ENCODE data around the gene CAAP1.
A peak's percentile ranks its signal among the peaks of the same experiment; 100 is the strongest.
"Not testable (repeated sequence)": the region's sequence is repeated elsewhere in the genome, so short reads cannot be mapped to it uniquely, and the experiment has no call there.

CAAP1 gene, protein sequence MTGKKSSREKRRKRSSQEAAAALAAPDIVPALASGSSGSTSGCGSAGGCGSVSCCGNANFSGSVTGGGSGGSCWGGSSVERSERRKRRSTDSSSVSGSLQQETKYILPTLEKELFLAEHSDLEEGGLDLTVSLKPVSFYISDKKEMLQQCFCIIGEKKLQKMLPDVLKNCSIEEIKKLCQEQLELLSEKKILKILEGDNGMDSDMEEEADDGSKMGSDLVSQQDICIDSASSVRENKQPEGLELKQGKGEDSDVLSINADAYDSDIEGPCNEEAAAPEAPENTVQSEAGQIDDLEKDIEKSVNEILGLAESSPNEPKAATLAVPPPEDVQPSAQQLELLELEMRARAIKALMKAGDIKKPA

DNA sequence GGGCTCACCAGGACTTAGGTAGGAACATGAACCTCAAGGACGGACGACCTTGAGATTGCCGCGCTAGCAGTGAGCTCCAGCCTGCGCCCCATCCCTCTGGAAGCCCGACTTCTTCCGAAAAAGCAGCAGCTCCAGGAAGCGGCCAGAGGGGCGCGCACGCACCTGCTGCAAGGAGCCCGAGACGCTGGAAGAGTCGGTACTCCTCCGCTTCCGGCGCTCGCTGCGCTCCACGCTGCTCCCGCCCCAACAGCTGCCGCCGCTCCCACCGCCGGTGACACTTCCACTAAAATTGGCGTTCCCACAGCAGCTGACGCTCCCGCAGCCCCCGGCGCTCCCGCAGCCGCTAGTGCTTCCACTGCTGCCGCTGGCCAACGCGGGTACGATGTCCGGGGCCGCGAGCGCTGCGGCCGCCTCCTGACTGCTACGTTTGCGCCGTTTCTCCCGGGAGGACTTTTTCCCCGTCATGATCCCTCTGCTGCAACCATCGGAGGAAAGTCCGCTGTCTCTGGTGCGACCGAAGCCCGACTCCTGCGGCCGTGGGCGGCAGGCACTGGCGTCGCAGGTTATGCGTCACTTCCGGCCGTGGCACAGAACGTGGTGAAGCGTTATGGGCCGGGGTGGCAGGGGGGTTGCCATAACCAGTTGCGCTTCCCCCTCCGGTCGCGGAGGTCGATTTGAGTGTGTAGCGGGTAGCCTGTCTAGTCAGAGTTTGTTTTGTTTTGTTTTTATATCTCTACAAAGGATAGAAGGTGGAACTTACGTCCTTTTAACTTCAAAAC, at the start of gene CAAP1:
Gene CAAP1, minus strand, starts transcription at position 552 of the 779 bp plus-strand sequence. Its CDS starts 87 bp downstream, at position 465.
- peak; percentile 91 for DNase-seq (ENCODE audit: low read depth)

DNA sequence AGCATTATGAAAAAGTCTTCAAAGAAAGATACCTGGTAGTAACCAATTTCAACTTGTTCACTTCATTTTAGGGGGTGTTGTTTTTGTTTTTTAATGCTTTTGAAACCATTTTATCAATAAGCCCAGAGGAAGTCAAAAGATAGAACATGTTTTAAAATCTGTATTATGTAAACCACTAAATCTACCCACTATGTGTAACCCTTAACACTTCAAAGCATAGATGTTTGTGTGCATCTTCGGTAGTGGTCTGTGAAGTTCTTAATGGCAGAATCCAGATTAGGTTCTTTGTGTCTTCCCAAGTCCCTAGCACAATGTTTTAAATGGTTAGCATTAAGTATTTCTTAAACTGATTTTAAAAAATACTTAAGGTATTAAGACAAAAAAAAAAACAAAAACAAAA, 48.2 kb upstream of the CAAP1 start:
- DNase-seq (ENCODE audit: low read depth) = no peak

DNA sequence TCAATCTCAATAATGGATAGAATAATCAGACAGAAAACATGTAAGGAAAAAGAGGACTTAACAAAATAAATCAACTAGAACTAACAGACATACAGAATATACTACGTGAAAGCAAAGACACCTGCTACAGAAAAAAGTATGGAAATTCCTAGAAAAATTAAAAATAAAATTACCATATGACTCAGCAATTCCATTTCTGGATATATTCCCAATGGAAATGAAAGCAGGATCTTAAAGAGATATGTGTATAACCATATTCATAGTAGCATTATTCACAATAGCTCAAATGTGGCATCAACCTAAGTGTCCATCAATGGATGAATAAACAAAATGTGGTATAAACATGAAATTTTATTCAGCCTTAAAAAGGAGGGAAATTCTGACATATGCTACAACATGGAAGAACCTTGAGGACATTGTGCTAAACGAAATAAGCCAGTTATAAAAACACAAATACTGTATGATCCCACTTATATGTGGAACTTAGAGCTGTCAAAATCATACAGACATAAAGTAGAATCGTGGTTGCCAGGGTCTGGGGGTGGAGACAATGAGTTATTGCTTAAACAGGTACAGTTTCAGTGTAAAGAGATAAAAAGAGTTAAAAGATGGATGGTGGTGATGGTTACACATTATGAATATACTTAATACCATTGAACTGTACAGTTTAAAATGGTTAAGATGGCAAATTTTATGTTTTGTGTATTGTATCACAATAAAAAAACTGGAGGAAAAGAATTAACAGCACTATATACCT, 47.5 kb upstream of the CAAP1 start:
- DNase-seq (ENCODE audit: low read depth) = no peak

DNA sequence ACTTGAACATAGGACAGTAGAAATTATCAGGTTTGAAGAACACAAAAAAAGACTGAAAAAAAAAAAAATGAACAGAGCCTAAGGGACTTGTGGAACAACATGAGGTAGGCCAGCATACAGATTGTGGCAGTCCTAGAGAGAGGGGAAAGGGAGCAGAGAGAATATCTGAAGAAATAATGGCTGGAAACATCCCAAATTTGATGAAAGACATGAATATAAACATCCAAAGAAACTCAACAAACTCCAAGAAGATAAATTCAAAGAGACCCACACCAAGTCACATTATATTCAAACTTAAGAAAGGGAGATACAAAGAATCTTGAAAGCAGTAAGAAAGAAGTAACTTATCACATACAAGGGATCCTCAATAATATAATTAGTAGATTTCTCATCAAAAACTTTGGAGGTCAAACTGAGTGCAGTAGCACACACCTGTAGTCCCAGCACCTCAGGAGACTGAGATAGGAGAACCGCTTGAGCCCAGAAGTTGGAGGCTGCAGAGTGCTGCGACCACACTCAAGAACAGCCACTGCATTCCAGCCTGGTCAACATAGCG, 45.3 kb upstream of the CAAP1 start:
- no peak for DNase-seq (ENCODE audit: low read depth)

DNA sequence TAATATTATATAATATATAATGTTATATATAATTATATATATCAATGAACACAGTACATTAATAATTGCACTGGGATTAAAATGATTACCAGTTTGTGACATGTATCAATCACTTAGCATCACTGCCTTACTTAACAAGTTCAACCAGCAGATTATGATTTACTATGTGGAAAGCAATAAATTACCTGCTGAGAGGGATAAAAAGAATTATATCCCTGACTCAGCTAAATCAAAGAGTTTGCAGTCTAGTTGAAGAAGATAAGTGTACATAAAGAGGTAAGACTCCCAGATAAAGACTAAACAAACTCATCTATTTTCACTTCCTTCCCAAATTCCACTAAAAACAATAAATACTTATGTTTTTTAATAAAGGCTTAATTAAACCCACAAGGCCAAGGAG, 43.2 kb upstream of the CAAP1 start:
- DNase-seq (ENCODE audit: low read depth) = no peak

DNA sequence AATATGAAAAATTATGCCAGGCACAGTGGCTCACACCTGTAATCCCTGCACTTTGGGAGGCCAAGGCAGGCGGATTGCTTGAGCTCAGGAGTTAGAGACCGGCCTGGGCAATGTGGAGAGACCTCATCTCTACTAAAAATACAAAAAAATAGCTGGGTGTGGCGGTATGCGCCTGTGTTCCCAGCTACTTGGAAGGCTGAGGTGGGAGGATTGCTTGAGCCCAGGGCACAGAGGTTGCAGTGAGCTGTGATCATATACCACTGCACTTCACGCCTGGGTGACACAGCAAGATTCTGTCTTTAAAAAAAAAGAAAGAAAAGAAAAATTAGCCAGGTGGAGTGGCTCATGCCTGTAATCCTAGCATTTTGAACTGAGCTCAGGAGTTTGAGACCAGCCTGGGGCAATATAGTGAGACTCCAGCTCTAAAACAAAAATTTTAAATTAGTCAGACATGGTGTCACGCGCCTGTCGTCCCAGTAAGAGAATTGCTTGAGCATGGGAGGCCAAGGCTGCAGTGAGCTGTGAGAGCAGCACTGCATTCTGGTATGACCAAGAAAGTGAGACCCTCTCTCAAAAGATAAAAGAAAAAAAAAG, 36.4 kb upstream of the CAAP1 start:
- DNase-seq (ENCODE audit: low read depth) = no peak

DNA sequence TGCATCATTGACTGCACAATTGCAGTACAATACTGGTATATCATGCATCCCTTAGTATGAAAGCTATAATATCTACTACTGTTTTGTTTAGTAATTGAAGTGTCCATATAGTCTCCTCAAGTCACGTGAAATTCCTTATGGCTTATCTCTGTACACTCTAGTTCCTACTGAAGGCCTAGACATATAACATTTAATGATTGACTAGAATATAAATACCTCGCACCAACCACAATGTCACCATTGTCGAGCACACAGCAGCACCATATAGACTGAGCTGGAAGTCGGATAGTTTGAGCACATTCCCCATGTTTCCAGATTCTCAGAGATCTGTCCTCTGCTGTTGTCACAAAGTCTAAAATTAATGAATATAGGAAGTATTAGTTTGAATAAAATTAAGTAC, 33.0 kb upstream of the CAAP1 start:
- no peak for DNase-seq (ENCODE audit: low read depth)

DNA sequence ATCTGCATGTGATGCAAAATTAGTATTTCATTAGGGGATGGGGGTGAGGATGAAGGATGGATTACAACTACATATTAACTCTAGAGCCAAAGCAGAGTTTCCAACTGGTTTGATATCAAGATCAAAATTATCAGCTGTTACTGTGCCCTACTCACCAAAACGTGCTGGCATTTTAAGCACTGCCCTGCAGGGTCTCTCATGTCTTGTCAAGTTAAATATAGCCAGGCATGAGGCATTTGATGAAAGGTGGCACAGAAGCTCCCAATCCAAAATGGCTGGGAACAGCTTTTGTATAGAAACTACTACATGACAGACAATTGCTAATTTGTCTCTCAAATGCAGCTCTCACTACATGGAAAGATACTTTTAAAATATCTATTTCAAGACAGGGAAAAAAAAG, 27.1 kb upstream of the CAAP1 start:
- DNase-seq (ENCODE audit: low read depth) = no peak

DNA sequence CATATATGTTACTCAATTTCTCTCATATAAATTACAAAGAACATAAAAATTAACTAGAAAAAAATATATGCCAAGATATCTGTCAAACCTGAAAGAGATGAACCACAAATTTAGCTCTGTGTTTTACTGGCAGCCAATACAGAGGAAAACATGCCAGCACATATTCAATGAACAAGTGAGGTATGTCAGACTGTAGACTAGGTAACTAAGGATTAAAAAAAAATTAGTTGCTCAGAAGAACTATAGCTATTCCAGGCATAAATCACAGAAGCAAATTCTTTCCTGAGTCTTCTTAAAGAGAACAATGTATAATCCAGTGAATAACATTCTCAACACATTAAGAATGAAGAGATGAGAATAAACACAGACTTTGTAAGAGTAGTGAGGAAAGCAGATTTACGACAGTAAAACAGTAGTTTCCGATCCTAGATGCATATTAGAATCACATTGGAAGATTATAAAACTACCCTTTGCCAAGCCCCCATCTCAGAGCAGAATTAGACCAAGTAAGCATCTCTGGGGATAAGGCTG, 20.6 kb upstream of the CAAP1 start:
- DNase-seq (ENCODE audit: low read depth) = no peak

DNA sequence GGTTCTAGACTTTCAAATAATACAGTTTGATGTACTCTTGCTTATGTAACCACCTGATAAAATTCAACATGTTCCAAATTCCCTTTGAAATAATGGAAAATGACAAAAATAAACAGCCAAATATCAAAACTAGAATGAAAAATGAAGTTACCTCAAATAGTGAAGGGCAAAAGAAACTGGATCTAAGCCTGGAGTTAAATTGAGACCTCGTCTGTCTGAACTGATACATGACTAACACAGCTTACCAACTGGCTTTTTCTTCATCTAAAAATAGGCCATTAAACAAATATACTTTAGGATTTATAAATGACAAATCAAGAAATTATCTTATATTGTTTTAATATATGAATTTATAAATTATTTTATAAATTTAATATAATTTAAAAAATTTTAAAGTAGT, 12.1 kb upstream of the CAAP1 start:
- DNase-seq (ENCODE audit: low read depth) = no peak

DNA sequence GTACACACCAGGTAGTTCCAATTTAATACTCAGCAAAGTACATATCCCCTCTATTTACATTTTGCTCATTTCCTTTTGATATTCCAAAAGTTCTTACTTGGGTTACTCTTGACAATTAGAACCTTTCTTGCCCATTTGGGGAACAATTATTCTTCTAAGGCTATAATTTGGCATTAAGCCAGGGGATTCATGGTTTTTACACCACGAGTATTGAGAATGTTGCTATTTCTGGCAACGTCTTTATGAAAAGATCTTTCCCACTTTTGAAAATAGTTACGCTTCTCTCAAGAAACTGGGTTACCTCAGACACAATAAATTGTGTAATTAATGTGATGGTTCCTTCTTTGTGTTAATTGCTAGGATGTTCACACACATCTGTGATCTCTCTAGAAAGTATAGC, 11.5 kb upstream of the CAAP1 start:
- DNase-seq (ENCODE audit: low read depth) = no peak

DNA sequence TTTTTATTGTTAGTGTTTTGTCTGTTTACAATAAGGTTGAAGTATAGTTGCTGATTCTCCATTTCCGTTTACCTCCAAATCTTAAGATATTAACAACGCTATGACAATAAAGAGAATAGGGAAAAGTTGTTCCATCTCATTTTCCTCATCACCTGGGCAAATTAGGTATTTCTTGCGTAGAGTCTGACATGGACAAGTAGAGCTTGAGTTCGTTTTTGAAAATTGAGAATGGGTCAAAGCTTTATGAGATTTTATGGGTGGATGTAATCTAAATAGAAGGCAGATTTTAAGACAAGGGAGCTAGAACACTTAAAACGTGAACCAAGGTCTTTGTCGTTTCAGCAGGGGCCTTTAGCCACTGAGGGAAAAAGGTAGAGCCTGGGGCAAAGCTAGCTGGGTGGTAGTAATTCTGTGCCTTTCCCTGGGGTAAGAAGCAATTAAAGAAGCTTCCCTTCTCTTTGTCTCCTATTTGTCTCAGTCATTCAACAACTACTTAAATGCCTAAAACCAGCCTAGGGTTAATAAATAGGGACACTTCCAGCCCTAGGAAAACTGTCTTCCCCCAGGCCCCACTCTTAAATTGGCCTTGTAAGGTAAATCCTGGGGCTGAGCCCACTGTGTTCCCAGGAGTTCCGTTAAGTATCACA, 551 bp upstream of the CAAP1 start:
- no peak for DNase-seq (ENCODE audit: low read depth)

DNA sequence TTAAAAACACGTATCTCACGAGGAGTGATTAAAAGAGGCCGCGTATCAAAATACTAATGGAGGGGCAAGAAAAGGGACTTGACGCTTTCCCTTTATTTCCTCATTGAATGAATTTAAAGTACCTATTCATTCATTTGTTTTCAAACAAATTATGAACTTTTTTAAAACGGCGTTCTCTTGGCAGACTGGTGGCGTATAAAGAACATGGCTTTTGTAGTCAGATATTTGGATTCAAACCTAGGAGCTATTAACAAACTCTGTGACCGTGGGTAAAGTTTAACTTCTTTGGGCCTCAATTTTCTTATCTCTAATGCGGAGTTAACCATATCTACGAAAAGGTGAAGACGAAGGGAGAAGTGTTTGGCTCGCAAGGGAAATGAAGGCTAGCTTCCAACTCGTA, 876 bp downstream of the CAAP1 start:
- DNase-seq (ENCODE audit: low read depth) = no peak

DNA sequence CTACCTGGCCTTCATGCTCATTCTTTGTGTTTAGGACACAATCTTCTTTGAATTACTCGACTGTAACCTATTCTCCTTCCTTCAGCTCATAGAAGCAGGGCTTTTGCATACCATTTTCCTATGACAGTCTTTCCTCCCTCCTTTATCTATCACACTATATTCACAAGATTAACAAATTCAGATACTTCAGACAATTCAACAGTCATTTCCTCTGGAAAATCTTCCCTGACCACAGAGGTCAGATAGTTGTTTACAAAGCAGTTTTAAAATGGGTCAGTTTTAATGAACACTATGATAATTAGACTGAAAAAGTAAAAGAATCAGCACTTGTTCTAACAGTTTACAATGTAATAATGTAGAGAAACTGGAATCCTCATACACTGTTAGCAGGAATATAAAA, 4.3 kb downstream of the CAAP1 start:
- no peak for DNase-seq (ENCODE audit: low read depth)

DNA sequence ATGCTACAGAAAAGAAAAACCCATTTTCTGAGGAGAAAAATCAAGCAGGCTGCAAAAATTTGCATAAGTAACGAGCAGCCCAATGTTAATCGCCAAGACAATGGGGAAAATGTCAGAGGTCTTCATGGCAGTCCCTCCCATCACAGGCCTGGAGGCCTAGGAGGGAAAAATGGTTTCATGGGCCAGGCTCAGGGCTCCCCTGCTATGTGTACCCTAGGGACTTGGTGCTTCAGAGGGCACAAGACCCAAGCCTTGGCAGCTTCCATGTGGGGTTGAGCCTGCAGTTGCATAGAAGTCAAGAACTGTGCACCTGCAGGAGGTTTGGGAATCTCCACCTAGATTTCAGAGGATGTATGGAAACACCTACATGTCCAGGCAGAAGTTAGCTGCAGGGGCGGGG, 10.4 kb downstream of the CAAP1 start:
- DNase-seq (ENCODE audit: low read depth) = no peak

DNA sequence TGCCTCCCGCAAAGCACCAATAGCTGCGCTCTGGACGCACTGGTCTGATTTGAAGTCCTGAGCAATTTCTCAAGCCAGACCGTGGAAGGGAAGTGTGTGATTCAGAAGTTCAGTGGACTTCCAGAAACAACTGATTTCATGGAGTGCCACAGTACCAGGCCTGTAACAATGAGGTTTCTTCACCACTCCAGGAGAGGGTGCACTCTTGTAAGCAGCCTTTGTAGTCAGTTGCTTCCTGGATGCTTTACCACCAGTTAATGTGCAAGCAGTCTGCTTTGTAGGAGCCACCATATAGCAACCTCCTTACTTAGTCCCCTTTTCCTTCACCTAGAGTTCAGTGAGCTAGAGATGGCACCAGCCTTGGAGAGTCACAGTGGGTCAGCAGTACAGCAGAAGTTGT, 12.3 kb downstream of the CAAP1 start:
- no peak for DNase-seq (ENCODE audit: low read depth)

DNA sequence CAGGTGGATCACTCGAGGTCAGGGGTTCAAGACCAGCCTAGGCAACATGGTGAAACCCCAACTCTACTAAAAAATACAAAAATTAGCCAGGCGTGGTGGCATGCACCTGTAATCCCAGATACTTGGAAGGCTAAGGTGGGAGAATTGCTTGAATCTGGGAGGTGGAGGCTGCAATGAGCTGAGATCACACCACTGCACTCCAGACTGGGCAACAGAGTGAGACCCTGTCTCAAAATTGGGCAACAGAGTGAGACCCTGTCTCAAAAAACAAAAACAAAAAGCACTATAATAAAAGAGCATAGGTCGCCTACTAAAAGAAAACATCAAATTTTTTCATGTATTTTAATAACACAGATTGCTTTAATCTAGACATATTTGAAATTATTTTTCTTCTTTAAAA, 17.4 kb downstream of the CAAP1 start:
- DNase-seq (ENCODE audit: low read depth) = not testable (repeated sequence)

DNA sequence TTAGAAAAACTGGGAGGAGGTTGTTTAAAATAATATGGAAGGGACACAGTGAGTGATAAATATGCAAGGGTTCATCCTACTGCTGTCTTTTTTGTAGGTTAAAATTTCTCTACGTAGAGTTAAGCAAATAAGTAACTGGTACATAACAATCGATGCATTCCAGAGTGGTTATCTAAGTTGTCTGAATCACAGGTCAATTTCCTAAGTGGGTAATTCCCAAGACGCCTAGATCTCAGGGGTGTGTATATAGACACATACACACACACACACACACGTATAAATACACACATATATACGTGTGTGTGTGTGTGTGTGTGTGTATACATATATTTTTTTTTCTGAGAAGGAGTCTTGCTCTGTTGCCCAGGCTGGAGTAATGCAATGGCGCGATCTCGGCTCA, 22.3 kb downstream of the CAAP1 start:
- no peak for DNase-seq (ENCODE audit: low read depth)

DNA sequence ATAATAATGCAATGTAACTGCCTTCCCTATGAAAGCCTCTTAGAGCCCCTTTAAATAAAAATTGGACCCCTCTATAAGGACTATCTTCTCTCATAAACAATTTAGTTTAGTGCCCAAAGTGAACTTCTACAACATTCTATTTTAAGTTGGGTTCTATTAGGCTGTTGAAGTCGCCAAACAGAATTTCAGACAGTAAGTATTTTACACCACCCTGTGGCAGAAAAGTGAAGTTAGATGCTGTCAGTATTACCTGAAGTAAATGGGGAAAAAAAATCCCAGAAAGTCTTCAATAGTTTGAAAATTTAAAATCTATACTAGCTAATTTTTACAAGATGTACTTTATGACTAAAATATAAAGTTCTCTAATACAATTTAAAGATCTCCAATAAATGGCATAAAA, 29.5 kb downstream of the CAAP1 start:
- no peak for DNase-seq (ENCODE audit: low read depth)

DNA sequence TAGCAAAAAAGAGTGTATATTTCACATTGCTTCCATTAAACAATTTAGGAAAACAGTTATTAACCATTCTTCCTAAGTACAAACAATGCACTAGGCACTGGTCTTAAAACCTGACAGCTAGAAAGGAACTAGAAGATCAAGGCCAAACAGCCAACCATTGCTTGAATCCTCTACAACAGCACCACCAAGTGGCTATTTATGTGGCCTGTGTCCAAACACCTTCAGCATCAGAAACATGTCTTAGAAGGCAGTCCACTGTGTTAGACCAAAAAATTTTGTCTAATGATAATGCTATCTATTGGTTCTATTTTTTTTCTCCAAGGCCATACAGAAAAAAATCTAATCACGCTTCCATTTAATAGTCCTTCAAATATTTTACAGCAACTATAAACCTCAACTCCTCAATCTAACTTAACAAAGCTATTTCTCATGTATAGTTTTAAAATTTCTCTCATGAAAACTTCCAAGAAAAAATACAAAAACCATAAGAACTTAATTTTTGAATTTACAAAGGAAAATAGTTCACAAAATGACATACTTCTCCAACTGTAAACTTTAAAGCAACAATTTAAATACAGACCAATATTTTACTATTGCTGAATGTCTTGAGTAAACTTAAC, 36.1 kb downstream of the CAAP1 start:
- DNase-seq (ENCODE audit: low read depth) = no peak

DNA sequence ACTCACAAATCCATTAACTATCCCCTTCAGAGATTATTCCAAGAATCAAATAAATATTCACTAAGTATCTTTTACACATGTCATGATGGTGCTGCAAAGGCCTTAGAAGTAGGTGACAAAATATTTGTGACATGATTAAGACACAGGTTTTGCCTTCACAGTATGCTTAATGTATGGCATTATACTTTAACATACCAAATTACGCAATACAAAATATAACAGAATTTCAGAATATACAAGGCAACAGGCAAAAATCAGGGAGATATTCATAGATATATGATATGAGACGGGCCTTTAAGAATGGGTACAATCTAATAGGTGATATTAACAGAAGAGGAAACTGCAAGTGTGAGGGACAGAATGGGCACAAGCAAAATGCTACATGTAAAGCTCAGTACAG, 41.6 kb downstream of the CAAP1 start:
- DNase-seq (ENCODE audit: low read depth) = no peak

Data from activated T-cell treated with anti-CD3 and anti-CD28 coated beads for 24 hours (primary cell).